Kidney (tissue), 14 donors: ENCODE data around the gene HIP1R. TPM values are rescaled to one million over a fixed set of nuclear protein-coding genes. Genes with fewer than 3 reads are reported as not detected.
A peak's percentile ranks its signal among the peaks of the same experiment; 100 is the strongest.

Source experiments
- DNase-seq, 5 donors: peaks; one replicate each; pipeline ENCODE4 v3.0.0-alpha.2; 2013 to 2020
- FAIRE-seq: peaks from 2 replicates; lab custom pipeline; 2012; peaks lifted over from hg19 to GRCh38; lab: Jason Lieb, UNC
- H3K27ac ChIP-seq, 2 donors: one replicate each; pipeline ENCODE4 v1.7.0; 2013; ENCODE audit warnings: low read depth in 2 of 2, low read length in 2 of 2, inconsistent platforms in 1 of 2
- H3K27me3 ChIP-seq: one replicate; pipeline ENCODE4 v1.7.1; 2013; ENCODE audit warnings: low read length, inconsistent platforms; ENCODE audit not compliant: control insufficient read depth, insufficient read depth
- H3K36me3 ChIP-seq, 3 donors: one replicate each; pipeline versions ENCODE4 v1.7.0 to v1.7.1; 2013; ENCODE audit warnings: low read length in 3 of 3, control low read depth in 1 of 3, inconsistent platforms in 1 of 3; ENCODE audit not compliant: insufficient read depth in 3 of 3, control insufficient read depth in 2 of 3
- H3K4me1 ChIP-seq, 3 donors: one replicate each; pipeline versions ENCODE4 v1.7.0 to v1.7.1; 2013; ENCODE audit warnings: low read length in 3 of 3, inconsistent platforms in 1 of 3, low read depth in 1 of 3; ENCODE audit not compliant: control insufficient read depth in 2 of 3, insufficient read depth in 2 of 3
- H3K4me3 ChIP-seq, 3 donors: one replicate each; pipeline versions ENCODE4 v1.7.0 to v1.8.1; 2013; ENCODE audit warnings: low read length in 3 of 3, control low read depth in 1 of 3, inconsistent platforms in 1 of 3
- H3K9ac ChIP-seq, 3 donors: one replicate each; pipeline versions ENCODE4 v1.7.0 to v1.7.1; 2013; ENCODE audit warnings: low read length in 3 of 3, control low read depth in 1 of 3, inconsistent platforms in 1 of 3
- H3K9me3 ChIP-seq, 3 donors: one replicate each; pipeline versions ENCODE4 v1.7.0 to v1.7.1; 2013; ENCODE audit warnings: low read length in 3 of 3, control low read depth in 1 of 3, inconsistent platforms in 1 of 3; ENCODE audit not compliant: control insufficient read depth in 2 of 3, insufficient read depth in 1 of 3
- intact Hi-C: fragments of 100-400 bp; cut with DNase I; formaldehyde crosslinking; loops from one replicate; pipeline ENCODE4 v1.11.1; 2022
- polyA plus RNA-seq: library from polyadenylated mRNA; stranded (reverse); fragments of 350-450 nt; fragmentation: Illumina TruSeq; extraction: RNeasy Lipid Tissue Mini Kit (QIAGEN cat#74804); gene quantifications from one replicate; pipeline ENCODE4 v1.2.3, GENCODE V29; 2014; ENCODE audit warnings: low read depth, low replicate concordance; ENCODE audit not compliant: insufficient read depth
- total RNA-seq: library from RNA; stranded (reverse); fragmentation: NEBNext Ultra II Directional; extraction: Animal tissue kit (Norgen Biotek cat#: 25700); gene quantifications from one replicate; pipeline ENCODE4 v1.2.1, GENCODE V29; 2021
- TF ChIP-seq, protein P1 (sequence below): IDR thresholded peaks from 3 replicates; pipeline ENCODE4 v1.5.1; 2012; ENCODE audit warnings: mild to moderate bottlenecking, moderate library complexity, borderline replicate concordance; ENCODE audit not compliant: insufficient read depth; ENCODE audit errors: extremely low read depth
- donor health status: control.
- donor health status: control.
- donor health status: control.
- donor health status: control.
- donor health status: control.
- donor health status: DM: yes; HTN: yes; CAD: no.
- donor health status: Normal renal cell carcinoma (clear cell type).

The HIP1R gene
- total and polyA plus RNA-seq, 2 donors from 2014 or later, result 39.4 to 87.8 TPM

DNA sequence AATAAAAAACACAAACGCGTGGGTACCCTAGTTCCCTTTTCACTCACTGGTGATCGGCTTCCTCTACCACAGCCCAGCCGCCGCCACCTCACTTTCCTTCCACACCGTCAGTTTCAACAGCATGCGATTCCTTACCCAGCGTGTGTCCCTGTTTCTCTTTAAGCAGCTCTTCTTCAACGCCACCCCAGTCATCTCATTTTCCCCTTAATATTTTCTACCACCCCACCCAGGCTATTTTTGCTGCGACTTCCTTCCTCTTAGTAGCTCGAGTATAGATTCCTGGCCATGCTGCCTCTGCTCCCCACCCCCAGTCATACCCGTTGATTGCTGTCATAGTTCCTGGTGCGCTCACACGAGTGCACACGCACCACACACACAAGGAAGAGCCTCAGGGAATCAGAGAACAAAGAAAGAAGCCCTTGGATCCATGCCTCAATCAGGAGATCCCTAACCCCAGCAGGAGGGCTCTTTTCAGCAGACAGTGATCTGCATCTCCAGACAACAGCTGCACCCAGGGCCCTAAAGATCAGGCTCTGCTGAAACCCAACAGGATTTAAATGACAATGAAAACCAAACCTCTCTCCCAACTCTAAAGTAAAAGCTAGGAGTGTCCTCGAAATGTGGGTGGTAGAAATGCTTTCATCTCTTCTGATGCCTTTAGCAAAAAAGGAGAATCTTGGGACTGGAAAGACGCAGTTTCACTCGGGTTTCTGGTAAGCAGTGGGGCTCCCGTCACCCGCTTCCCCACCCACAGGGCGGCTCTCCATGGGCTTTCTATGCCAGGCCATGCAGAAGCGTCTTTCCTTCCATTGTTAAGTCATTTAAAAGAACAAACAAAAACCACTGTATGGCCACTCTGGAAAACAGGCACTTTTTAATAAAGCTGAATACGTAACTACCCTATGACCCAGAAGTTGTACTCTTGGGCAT is 36.9 kb downstream of the HIP1R start:
- Histone ChIP-seq H3K9ac (peak overlapping the region; percentile 11 to 49 (median 13)), H3K4me3 (peak overlapping the region in 2 of 3 donors; percentile 20 to 52), H3K27me3 (no peaks in the 10 kb centered on the region), H3K36me3 (peaks cover 0 to 9% (median 8%) of the 10 kb centered on the region in 3 donors), H3K27ac (peak overlapping the region; percentile 78 to 81), H3K9me3 (no peaks in the 10 kb centered on the region), H3K4me1 (peaks cover 0 to 73% (median 62%) of the 10 kb centered on the region in 3 donors)
- DNase-seq (peak; percentile 61 to 86 (median 69)), FAIRE-seq (no peak)
- TF ChIP-seq, protein P1, sequence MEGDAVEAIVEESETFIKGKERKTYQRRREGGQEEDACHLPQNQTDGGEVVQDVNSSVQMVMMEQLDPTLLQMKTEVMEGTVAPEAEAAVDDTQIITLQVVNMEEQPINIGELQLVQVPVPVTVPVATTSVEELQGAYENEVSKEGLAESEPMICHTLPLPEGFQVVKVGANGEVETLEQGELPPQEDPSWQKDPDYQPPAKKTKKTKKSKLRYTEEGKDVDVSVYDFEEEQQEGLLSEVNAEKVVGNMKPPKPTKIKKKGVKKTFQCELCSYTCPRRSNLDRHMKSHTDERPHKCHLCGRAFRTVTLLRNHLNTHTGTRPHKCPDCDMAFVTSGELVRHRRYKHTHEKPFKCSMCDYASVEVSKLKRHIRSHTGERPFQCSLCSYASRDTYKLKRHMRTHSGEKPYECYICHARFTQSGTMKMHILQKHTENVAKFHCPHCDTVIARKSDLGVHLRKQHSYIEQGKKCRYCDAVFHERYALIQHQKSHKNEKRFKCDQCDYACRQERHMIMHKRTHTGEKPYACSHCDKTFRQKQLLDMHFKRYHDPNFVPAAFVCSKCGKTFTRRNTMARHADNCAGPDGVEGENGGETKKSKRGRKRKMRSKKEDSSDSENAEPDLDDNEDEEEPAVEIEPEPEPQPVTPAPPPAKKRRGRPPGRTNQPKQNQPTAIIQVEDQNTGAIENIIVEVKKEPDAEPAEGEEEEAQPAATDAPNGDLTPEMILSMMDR, result no peak
- intact Hi-C loops, result no loop called here

- Histone ChIP-seq H3K4me1 (peaks cover 0 to 70% (median 62%) of the 10 kb centered on the region in 3 donors), H3K27ac (peak overlapping the region; percentile 78 to 81), H3K4me3 (no peak overlapping the region), H3K36me3 (peaks cover 0 to 9% (median 8%) of the 10 kb centered on the region in 3 donors), H3K9ac (peak overlapping the region in 2 of 3 donors; percentile 13 to 49), H3K27me3 (no peaks in the 10 kb centered on the region), H3K9me3 (no peaks in the 10 kb centered on the region)
- no peak for FAIRE-seq
- intact Hi-C loops, result no loop called here
- TF ChIP-seq, protein P1, result no peak
- peak in 2 of 5 donors; percentile 32 to 33 for DNase-seq
Observed at GRCh38 chr12:122872815-122873361, 37.6 kb downstream of the HIP1R start.

DNA sequence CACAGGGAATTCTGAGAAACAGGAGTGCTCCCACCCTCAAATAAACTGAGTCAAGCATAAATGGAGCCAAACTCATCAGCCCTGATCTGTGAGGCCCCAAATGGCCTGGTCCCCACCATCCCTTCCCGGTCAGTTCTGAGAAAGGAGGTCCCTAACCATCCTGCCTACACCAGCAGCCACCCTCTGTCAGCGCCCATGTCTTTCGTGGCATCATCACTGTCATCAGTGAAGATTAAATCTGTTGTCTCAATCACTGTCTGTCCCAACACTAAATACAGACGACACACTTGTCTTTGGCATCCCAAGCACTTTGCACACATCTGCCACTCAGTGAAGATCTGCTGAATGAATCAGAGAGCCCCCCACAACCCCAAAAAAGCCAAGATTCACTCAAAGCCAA is 38.3 kb downstream of the HIP1R start:
- H3K9ac ChIP-seq, result peak overlapping the region in 1 of 3 donors; percentile 49
- H3K27ac ChIP-seq, result peak overlapping the region in 1 of 2 donors; percentile 78
- H3K4me3 ChIP-seq, result no peak overlapping the region
- H3K4me1 ChIP-seq, result peaks cover 0 to 65% (median 58%) of the 10 kb centered on the region in 3 donors
- TF ChIP-seq, protein P1, result no peak
- DNase-seq, result peak in 1 of 5 donors; percentile 19
- H3K36me3 ChIP-seq, result peaks cover 0 to 8% (median 7%) of the 10 kb centered on the region in 3 donors
- FAIRE-seq, result no peak
- no peaks in the 10 kb centered on the region for H3K9me3 ChIP-seq
- intact Hi-C loops, result no loop called here
- no peaks in the 10 kb centered on the region for H3K27me3 ChIP-seq
